ENCODE results near the gene KRT9.

The KRT9 gene

DNA sequence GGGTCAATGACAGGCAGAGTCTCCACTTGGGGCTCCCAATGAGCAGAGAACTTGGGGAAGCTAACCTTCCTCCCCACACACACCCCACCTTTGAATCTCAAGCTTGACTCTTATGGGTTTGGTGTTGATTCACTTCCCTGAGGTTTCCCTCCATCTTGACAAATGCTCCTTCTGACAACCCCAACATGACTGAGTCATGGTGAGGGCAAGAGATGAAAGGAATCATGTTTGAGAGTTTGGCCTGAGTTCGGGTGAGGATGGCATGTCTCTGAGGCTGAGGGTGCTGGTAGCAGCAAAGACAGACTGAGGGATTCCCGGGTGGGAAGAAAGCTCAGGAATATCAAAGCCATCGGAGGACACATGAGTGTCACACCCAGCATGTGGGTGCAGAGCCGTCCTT, 18.7 kb downstream of the KRT9 start:
- Histone ChIP-seq H3K27ac (ENCODE audit: low read depth, low read length, severe bottlenecking) (no peak overlapping the region), H3K4me3 (ENCODE audit: extremely low read depth, insufficient read depth, low read length, poor library complexity, severe bottlenecking) (no peak overlapping the region), H3K4me1 (ENCODE audit: control insufficient read depth, insufficient read depth, low read length, poor library complexity, severe bottlenecking) (peaks cover 5% of the 10 kb centered on the region), H3K9me3 (ENCODE audit: control insufficient read depth, low read length) (no peaks in the 10 kb centered on the region), H3K36me3 (ENCODE audit: control insufficient read depth, insufficient read depth, low read length) (no peaks in the 10 kb centered on the region)
- 86 to 94% methylated on average over 4 of the region's 4 CpGs for WGBS, 2 experiments (ENCODE audit: insufficient coverage in 2 of 2)

DNA sequence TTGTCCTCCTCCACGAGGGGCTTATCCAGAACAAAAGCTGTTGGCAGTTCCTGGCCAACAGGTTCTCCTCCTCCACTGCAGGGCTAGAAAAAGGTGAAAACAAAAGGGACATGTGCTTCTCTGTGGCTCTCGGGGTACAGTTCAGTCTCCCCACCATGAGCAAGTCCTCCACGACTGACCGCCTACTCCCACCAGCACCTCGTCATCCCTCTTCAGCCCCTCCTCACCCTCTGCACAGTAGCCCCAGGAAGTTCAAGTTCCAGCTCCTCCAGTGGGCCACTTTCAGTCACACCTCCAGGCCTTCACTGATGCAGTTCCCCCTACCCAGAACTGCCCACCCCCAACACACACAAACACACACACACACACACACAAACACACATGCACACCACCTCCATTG, 19.4 kb downstream of the KRT9 start:
- no peaks in the 10 kb centered on the region for H3K9me3 ChIP-seq (ENCODE audit: control insufficient read depth, low read length)
- no peak overlapping the region for H3K4me3 ChIP-seq (ENCODE audit: extremely low read depth, insufficient read depth, low read length, poor library complexity, severe bottlenecking)
- no peak overlapping the region for H3K27ac ChIP-seq (ENCODE audit: low read depth, low read length, severe bottlenecking)
- no peaks in the 10 kb centered on the region for H3K36me3 ChIP-seq (ENCODE audit: control insufficient read depth, insufficient read depth, low read length)
- peaks cover 12% of the 10 kb centered on the region for H3K4me1 ChIP-seq (ENCODE audit: control insufficient read depth, insufficient read depth, low read length, poor library complexity, severe bottlenecking)
- 88 to 97% methylated on average over 5 of the region's 5 CpGs for whole genome bisulfite sequencing, 2 experiments (ENCODE audit: insufficient coverage in 2 of 2)

- Histone ChIP-seq H3K36me3 (ENCODE audit: control insufficient read depth, insufficient read depth, low read length) (no peaks in the 10 kb centered on the region), H3K4me1 (ENCODE audit: control insufficient read depth, insufficient read depth, low read length, poor library complexity, severe bottlenecking) (peaks cover 13% of the 10 kb centered on the region), H3K27ac (ENCODE audit: low read depth, low read length, severe bottlenecking) (no peak overlapping the region), H3K9me3 (ENCODE audit: control insufficient read depth, low read length) (peaks cover 5% of the 10 kb centered on the region), H3K4me3 (ENCODE audit: extremely low read depth, insufficient read depth, low read length, poor library complexity, severe bottlenecking) (no peak overlapping the region)
- 79 to 87% methylated on average over 3 of the region's 5 CpGs for WGBS, 2 experiments (ENCODE audit: insufficient coverage in 2 of 2)
These were observed 20.5 kb downstream of the KRT9 start for GRCh38 chr17:41551365-41551764.

GRCh38 chr17:41549596-41550039, 22.2 kb downstream of the KRT9 start:
- peaks cover 5% of the 10 kb centered on the region for H3K9me3 ChIP-seq (ENCODE audit: control insufficient read depth, low read length)
- WGBS, 2 experiments (ENCODE audit: insufficient coverage in 2 of 2), result 76 to 80% methylated on average over 7 to 8 of the region's 8 CpGs
- peak overlapping the region; percentile 91 for H3K27ac ChIP-seq (ENCODE audit: low read depth, low read length, severe bottlenecking)
- H3K4me3 ChIP-seq (ENCODE audit: extremely low read depth, insufficient read depth, low read length, poor library complexity, severe bottlenecking), result no peak overlapping the region
- H3K36me3 ChIP-seq (ENCODE audit: control insufficient read depth, insufficient read depth, low read length), result no peaks in the 10 kb centered on the region
- peaks cover 17% of the 10 kb centered on the region for H3K4me1 ChIP-seq (ENCODE audit: control insufficient read depth, insufficient read depth, low read length, poor library complexity, severe bottlenecking)

DNA sequence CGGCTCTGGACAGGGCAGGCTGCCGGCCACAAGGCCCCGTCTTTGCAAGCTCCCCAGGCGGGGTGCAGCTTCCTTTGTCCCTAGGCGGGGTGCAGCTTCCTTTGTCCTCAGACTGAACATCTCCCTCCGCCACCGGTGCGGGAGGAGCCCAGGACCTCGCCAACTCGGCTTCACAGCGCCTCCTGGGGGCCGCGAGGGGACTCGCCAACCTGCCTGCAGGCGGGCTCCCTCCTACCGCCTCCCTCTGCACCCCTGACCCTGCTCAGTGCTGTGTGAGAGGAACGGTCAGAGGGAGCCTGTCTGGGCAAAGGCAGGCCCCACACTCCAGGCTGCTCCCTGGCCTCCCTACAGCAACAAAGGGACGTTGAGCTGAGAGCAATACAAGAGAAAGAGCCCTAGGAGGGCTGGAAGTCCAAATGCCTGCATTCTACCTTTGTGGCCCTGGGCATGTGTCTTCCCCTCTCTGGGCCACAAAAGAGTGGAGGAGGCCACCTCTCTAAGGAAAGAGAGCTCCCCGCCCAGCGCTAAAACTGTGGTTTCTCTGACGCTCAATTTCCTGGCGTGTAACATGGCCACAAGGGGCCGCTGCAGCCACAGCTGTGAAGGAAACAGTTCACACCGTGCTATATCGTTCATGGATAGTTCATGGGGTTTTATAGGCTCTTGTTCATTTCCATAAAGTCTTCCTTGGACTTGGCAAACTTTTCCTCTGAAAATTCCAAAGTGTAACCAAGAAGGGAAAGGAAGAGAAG, 22.8 kb downstream of the KRT9 start:
- Histone ChIP-seq H3K27ac (ENCODE audit: low read depth, low read length, severe bottlenecking) (peak overlapping the region; percentile 91), H3K4me3 (ENCODE audit: extremely low read depth, insufficient read depth, low read length, poor library complexity, severe bottlenecking) (no peak overlapping the region), H3K36me3 (ENCODE audit: control insufficient read depth, insufficient read depth, low read length) (no peaks in the 10 kb centered on the region), H3K9me3 (ENCODE audit: control insufficient read depth, low read length) (peaks cover 5% of the 10 kb centered on the region), H3K4me1 (ENCODE audit: control insufficient read depth, insufficient read depth, low read length, poor library complexity, severe bottlenecking) (peaks cover 23% of the 10 kb centered on the region)
- WGBS, 2 experiments (ENCODE audit: insufficient coverage in 2 of 2), result 1 to 4% methylated on average over 14 to 18 of the region's 25 CpGs

DNA sequence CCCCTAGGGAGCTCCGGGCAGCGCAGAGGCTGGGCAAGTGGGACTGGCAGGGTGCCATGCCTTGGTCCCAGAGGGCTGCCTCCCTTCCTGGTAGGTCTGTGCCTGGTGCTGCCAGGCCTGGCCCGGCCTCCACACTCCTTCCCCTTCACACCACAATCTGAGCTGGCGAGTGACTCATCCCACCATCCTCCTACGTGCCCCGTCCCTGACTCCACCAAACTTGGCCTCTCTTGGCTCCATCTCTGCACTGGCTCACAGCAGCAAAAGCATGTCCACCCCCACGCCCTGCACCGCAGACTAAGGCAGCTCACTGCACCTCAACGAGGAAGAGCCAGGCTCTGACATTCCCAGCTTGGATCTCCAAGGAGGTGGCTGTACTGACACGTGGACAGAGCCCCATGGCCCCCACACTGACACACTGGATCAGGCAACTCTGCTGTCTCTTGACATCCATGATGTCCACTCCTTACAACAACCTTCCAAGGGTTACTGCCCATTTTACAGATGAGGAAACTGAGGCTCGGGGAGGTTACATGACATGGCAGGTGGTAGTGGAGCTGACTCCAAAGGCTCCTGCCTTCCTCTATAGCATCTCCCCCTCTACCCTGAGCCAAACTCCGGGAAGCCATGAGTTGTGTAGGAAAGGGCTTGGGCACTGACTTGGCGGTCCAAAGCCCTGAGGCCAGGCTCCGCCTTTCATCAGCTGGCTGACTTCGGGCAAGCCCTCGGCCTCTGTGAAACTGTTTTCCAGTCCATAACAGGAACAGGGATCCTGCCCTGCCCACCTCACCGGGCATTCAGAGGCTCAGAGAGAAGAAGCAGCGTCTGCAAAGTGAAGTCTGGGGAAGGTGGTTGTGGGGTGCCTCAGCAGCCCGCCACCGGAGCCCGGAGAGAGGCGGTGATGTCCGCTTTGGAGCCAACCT, 23.7 kb downstream of the KRT9 start:
- peak overlapping the region; percentile 91 for H3K27ac ChIP-seq (ENCODE audit: low read depth, low read length, severe bottlenecking)
- H3K4me1 ChIP-seq (ENCODE audit: control insufficient read depth, insufficient read depth, low read length, poor library complexity, severe bottlenecking), result peaks cover 23% of the 10 kb centered on the region
- H3K4me3 ChIP-seq (ENCODE audit: extremely low read depth, insufficient read depth, low read length, poor library complexity, severe bottlenecking), result no peak overlapping the region
- 67 to 68% methylated on average over 17 to 18 of the region's 23 CpGs for WGBS, 2 experiments (ENCODE audit: insufficient coverage in 2 of 2)
- no peaks in the 10 kb centered on the region for H3K36me3 ChIP-seq (ENCODE audit: control insufficient read depth, insufficient read depth, low read length)
- H3K9me3 ChIP-seq (ENCODE audit: control insufficient read depth, low read length), result peaks cover 5% of the 10 kb centered on the region

GRCh38 chr17:41547378-41547841, 24.4 kb downstream of the KRT9 start:
- H3K4me1 ChIP-seq (ENCODE audit: control insufficient read depth, insufficient read depth, low read length, poor library complexity, severe bottlenecking), result peaks cover 23% of the 10 kb centered on the region
- peak overlapping the region; percentile 80 for H3K27ac ChIP-seq (ENCODE audit: low read depth, low read length, severe bottlenecking)
- H3K36me3 ChIP-seq (ENCODE audit: control insufficient read depth, insufficient read depth, low read length), result no peaks in the 10 kb centered on the region
- 74 to 81% methylated on average over 7 to 9 of the region's 9 CpGs for WGBS, 2 experiments (ENCODE audit: insufficient coverage in 2 of 2)
- no peak overlapping the region for H3K4me3 ChIP-seq (ENCODE audit: extremely low read depth, insufficient read depth, low read length, poor library complexity, severe bottlenecking)
- peaks cover 5% of the 10 kb centered on the region for H3K9me3 ChIP-seq (ENCODE audit: control insufficient read depth, low read length)

DNA sequence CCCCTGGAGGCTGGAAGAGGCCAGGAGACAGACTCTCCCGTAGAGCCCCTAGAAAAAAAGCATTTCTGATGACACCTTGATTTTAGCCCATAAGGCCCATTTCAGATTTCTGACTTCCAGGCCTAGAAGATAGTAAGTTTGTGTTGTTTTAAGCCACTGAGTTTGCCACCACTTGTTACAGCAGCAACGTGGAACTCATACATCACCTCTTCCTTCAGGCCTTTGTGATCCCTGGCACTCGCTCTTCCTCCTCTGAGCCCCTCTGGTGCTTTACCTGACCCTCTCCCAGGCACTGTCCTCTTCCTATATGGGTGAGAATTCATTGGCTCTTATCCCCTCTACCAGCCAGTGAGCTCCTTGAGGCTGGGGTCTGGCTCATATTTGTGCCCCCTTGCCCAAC, 25.0 kb downstream of the KRT9 start:
- no peak overlapping the region for H3K4me3 ChIP-seq (ENCODE audit: extremely low read depth, insufficient read depth, low read length, poor library complexity, severe bottlenecking)
- WGBS, 2 experiments (ENCODE audit: insufficient coverage in 2 of 2), result 96 to 100% methylated on average over 2 to 3 of the region's 3 CpGs

DNA sequence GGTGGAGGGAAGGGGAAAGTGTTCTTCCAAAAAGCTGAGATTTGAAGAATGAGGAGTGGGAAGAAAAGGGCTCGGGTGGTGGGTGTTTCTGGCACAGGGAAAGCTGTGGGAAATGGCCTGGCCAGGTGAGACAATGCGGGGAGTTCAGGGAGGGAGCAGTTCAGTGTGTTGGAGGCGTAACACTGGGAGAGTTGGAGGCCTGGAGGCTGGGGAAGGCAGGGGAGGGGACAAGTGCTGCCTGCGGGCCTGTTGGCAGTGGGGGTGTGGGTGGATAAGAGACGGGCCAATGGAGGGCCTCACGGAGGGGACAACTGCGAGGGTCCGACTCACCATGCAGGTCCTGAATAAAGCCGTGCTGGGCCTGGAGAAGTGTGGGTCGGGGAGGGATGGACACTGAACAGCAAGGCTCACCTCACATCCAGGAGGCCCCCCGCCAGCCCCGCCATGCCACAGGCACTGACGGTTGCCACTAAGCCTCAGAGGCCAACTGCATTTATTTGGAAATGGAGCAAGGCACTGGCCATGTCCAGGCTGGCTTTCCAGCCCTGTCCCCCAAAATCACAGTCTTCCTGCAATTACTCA, 25.9 kb downstream of the KRT9 start:
- 79 to 80% methylated on average over 7 to 13 of the region's 13 CpGs for WGBS, 2 experiments (ENCODE audit: insufficient coverage in 2 of 2)
- Histone ChIP-seq H3K27ac (ENCODE audit: low read depth, low read length, severe bottlenecking) (no peak overlapping the region), H3K4me1 (ENCODE audit: control insufficient read depth, insufficient read depth, low read length, poor library complexity, severe bottlenecking) (peaks cover 28% of the 10 kb centered on the region), H3K4me3 (ENCODE audit: extremely low read depth, insufficient read depth, low read length, poor library complexity, severe bottlenecking) (no peak overlapping the region), H3K36me3 (ENCODE audit: control insufficient read depth, insufficient read depth, low read length) (no peaks in the 10 kb centered on the region), H3K9me3 (ENCODE audit: control insufficient read depth, low read length) (peaks cover 5% of the 10 kb centered on the region)

More for the DNA sequence above, 25.0 kb downstream of the KRT9 start:
- Histone ChIP-seq H3K9me3 (ENCODE audit: control insufficient read depth, low read length) (peaks cover 5% of the 10 kb centered on the region), H3K27ac (ENCODE audit: low read depth, low read length, severe bottlenecking) (no peak overlapping the region), H3K4me1 (ENCODE audit: control insufficient read depth, insufficient read depth, low read length, poor library complexity, severe bottlenecking) (peaks cover 23% of the 10 kb centered on the region), H3K36me3 (ENCODE audit: control insufficient read depth, insufficient read depth, low read length) (no peaks in the 10 kb centered on the region)

DNA sequence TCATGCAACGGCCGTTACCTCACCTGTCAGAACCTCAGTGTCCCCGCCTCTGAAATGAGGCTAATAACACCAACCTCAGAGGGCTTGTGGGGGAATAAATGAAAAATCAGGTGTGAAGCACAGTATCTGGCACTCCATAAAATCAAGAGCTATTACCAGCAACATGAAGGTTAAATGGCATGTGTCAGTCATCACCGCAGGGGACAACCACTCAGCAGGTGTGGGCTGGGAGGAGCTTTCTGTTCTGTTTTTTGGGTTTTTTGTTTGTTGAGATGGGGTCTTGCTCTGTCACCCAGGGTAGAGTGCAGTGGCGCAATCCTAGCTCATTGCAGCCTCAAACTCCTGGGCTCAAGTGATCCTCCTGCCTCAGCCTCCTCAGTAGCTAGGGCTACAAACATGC, 26.9 kb downstream of the KRT9 start:
- 100% methylated on average over 1 of the region's 5 CpGs for WGBS, 2 experiments (ENCODE audit: insufficient coverage in 2 of 2)
- no peak overlapping the region for H3K4me3 ChIP-seq (ENCODE audit: extremely low read depth, insufficient read depth, low read length, poor library complexity, severe bottlenecking)
- peak overlapping the region; percentile 45 for H3K27ac ChIP-seq (ENCODE audit: low read depth, low read length, severe bottlenecking)

More for the DNA sequence above, 26.9 kb downstream of the KRT9 start:
- no peaks in the 10 kb centered on the region for H3K36me3 ChIP-seq (ENCODE audit: control insufficient read depth, insufficient read depth, low read length)
- H3K9me3 ChIP-seq (ENCODE audit: control insufficient read depth, low read length), result peaks cover 5% of the 10 kb centered on the region
- peaks cover 36% of the 10 kb centered on the region for H3K4me1 ChIP-seq (ENCODE audit: control insufficient read depth, insufficient read depth, low read length, poor library complexity, severe bottlenecking)

Measured in mesodermal cell (in vitro differentiated cells).